Measurements from ENCODE around the gene ATP13A4. TPM values are rescaled to one million over a fixed set of nuclear protein-coding genes. Genes with fewer than 3 reads are reported as not detected.

ATP13A4 gene
- total RNA-seq, 1 experiment from 2014 or later, result 0.22 TPM

DNA sequence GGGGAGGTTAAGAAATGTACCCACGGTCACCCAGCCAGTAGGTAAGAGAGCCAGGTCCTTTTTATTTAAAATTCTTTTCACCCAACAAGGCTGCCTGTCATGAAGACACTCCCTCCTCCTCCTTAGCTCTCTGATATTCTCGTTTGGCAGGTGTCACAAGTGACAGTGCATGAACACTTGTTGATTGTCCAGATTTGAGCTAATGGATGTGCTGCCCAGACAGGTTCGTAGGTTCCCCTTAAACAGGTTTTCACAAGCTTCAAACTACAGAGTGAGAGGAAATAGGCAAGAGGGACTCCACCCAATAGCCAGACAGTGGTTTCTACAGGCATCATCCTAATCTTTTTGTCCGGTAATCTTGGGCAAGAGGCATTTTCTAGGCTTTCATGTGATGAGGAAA, 32.2 kb downstream of the ATP13A4 start:
- H4K20me1 ChIP-seq (ENCODE audit: insufficient read depth), result no peaks in the 10 kb centered on the region
- no peak overlapping the region for H3K4me3 ChIP-seq
- H3K9me3 ChIP-seq (ENCODE audit: insufficient read depth, low read depth), result 0 out of 2 replicates have a peak, but pooled peaks cover 4% of the 10 kb centered on the region
- H3K9me2 ChIP-seq (ENCODE audit: insufficient read depth), result no peaks in the 10 kb centered on the region
- DNase-seq, result no peak
- BruUV-seq (replicated peaks), result no TSS peak
- ChIA-PET POLR2A (ENCODE audit: unreplicated experiment) (interaction anchor here (0.5 kb wide), 1 partner anchor 149 kb away, joined by 7 read pairs; no protein-coding TSS in a partner anchor), CTCF (no interaction called here)
- no peaks in the 10 kb centered on the region for H3K79me2 ChIP-seq (ENCODE audit: low read depth)
- TF ChIP-seq CTCF (conservative IDR thresholded peaks at IDR 0.05) (no peak), EZH2 (IDR thresholded peaks at IDR 0.05; ENCODE audit: low read depth) (no peak)
- no peak overlapping the region for H2AFZ ChIP-seq
- H3K4me2 ChIP-seq, result no peak overlapping the region
- H3K27me3 ChIP-seq (ENCODE audit: insufficient read depth, low read depth), result peaks cover 40% of the 10 kb centered on the region
- H3K27ac ChIP-seq, result no peak overlapping the region
- intact Hi-C loops (cut with micrococcal nuclease; ENCODE audit: unreplicated experiment), result no loop called here
- no peaks in the 10 kb centered on the region for H3K4me1 ChIP-seq (replicated peaks; ENCODE audit: insufficient read depth)
- no peaks in the 10 kb centered on the region for H3K36me3 ChIP-seq (ENCODE audit: low read depth)
- H3F3A ChIP-seq (ENCODE audit: insufficient read depth, low read depth), result no peaks in the 10 kb centered on the region

DNA sequence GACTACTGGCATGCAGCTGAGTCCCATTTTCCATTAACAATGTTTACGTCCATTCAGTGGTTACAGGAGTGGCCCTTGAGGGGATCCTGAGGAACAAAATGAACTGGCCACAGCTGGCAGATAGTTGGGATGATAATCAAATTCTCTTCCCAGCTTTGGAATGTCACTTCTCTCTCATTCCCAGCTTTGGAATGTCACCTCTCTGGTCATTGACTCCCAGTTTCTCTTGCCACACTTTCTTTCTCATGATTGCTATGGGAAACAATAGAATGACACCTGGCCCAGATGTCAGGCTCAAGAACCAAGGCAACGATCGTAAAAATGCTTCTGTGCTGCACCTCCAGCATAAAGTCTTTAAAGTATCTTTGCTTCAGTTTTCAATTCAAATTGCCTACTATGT, 34.0 kb downstream of the ATP13A4 start:
- CTCF ChIA-PET, result no interaction called here

DNA sequence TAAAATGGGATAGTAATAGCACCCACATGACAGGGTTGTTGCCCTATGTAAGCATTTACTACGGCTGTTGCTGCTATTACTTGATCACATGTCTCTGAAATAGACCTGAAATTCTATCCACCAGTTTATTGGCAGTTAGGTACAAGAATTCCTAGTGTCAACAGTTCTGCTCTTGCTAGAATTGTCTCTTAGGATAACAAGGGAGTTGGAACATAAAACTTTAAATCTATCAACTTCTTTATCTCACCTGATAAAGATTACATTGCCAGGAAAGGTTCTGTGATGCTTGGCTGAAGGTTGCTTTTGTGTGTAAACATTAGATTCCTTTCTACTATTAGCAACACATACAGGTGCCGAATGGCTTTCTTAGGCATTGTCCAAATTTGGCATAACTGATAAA, 38.7 kb downstream of the ATP13A4 start:
- H4K20me1 ChIP-seq (ENCODE audit: insufficient read depth), result no peaks in the 10 kb centered on the region
- H3K9me3 ChIP-seq (ENCODE audit: insufficient read depth, low read depth), result 0 out of 2 replicates have a peak, but pooled peaks cover 4% of the 10 kb centered on the region
- H2AFZ ChIP-seq, result no peak overlapping the region
- ChIA-PET POLR2A (ENCODE audit: unreplicated experiment) (interaction anchor here (0.5 kb wide), 1 partner anchor 585 kb away, joined by 14 read pairs; no protein-coding TSS in a partner anchor), CTCF (no interaction called here)
- H3K4me3 ChIP-seq, result no peak overlapping the region
- no peaks in the 10 kb centered on the region for H3F3A ChIP-seq (ENCODE audit: insufficient read depth, low read depth)
- H3K79me2 ChIP-seq (ENCODE audit: low read depth), result no peaks in the 10 kb centered on the region
- H3K27me3 ChIP-seq (ENCODE audit: insufficient read depth, low read depth), result peaks cover 89% of the 10 kb centered on the region
- no peaks in the 10 kb centered on the region for H3K36me3 ChIP-seq (ENCODE audit: low read depth)
- H3K27ac ChIP-seq, result no peak overlapping the region
- TF ChIP-seq CTCF (conservative IDR thresholded peaks at IDR 0.05), result no peak
- TF ChIP-seq EZH2 (IDR thresholded peaks at IDR 0.05; ENCODE audit: low read depth), result no peak
- no TSS peak for BruUV-seq (replicated peaks)
- no peaks in the 10 kb centered on the region for H3K4me1 ChIP-seq (replicated peaks; ENCODE audit: insufficient read depth)
- no peak for DNase-seq
- no peaks in the 10 kb centered on the region for H3K9me2 ChIP-seq (ENCODE audit: insufficient read depth)
- intact Hi-C loops (cut with micrococcal nuclease; ENCODE audit: unreplicated experiment), result no loop called here
- H3K4me2 ChIP-seq, result no peak overlapping the region

More for the DNA sequence above, 34.0 kb downstream of the ATP13A4 start:
- Histone ChIP-seq H3K27me3 (ENCODE audit: insufficient read depth, low read depth) (peaks cover 54% of the 10 kb centered on the region), H3K27ac (no peak overlapping the region), H3K79me2 (ENCODE audit: low read depth) (no peaks in the 10 kb centered on the region), H3K36me3 (ENCODE audit: low read depth) (no peaks in the 10 kb centered on the region), H3F3A (ENCODE audit: insufficient read depth, low read depth) (no peaks in the 10 kb centered on the region), H3K4me2 (no peak overlapping the region), H4K20me1 (ENCODE audit: insufficient read depth) (no peaks in the 10 kb centered on the region), H3K4me3 (no peak overlapping the region), H3K9me2 (ENCODE audit: insufficient read depth) (no peaks in the 10 kb centered on the region), H2AFZ (no peak overlapping the region), H3K9me3 (ENCODE audit: insufficient read depth, low read depth) (0 out of 2 replicates have a peak, but pooled peaks cover 4% of the 10 kb centered on the region), H3K4me1 (replicated peaks; ENCODE audit: insufficient read depth) (no peaks in the 10 kb centered on the region)
- TF ChIP-seq CTCF (conservative IDR thresholded peaks at IDR 0.05), result no peak
- TF ChIP-seq EZH2 (IDR thresholded peaks at IDR 0.05; ENCODE audit: low read depth), result no peak
- POLR2A ChIA-PET (ENCODE audit: unreplicated experiment), result no interaction called here
- BruUV-seq (replicated peaks), result no TSS peak
- intact Hi-C loops (cut with micrococcal nuclease; ENCODE audit: unreplicated experiment), result no loop called here
- DNase-seq, result no peak

Data from PC-9 (cell line).